H1 (cell line): Measurements from ENCODE around the gene GGA3. TPM values are rescaled to one million over a fixed set of nuclear protein-coding genes. Genes with fewer than 3 reads are reported as not detected.
A peak's percentile ranks its signal among the peaks of the same experiment; 100 is the strongest.

Source experiments
- ASH2L ChIP-seq: fragments of 200-600, 300-600 bp; sonication (generic); IDR thresholded peaks from one replicate; pipeline ENCODE4 v1.7.1; 2017; ENCODE audit warnings: low read length
- BRCA1 ChIP-seq: IDR thresholded peaks from 2 replicates; pipeline ENCODE4 v1.6.1; 2012; ENCODE audit warnings: low read depth, low read length, improper control_type of control experiment
- CHD7 ChIP-seq: fragments of 300-600 bp; sonication (generic); IDR thresholded peaks from 2 replicates; pipeline ENCODE4 v1.7.1; 2012; ENCODE audit warnings: low read length, moderate library complexity, mild to moderate bottlenecking, inconsistent platforms; ENCODE audit not compliant: insufficient replicate concordance
- CREB1 ChIP-seq: IDR thresholded peaks from 2 replicates; pipeline ENCODE4 v1.6.1; 2012; ENCODE audit warnings: inconsistent platforms
- EGR1 ChIP-seq: IDR thresholded peaks from 2 replicates; pipeline ENCODE4 v1.6.1; 2011; ENCODE audit warnings: low read depth, low read length, borderline replicate concordance
- JUN ChIP-seq: IDR thresholded peaks from 2 replicates; pipeline ENCODE4 v1.6.1; 2011; ENCODE audit warnings: low read depth, mild to moderate bottlenecking, improper control_type of control experiment, low read length
- RBBP5 ChIP-seq: IDR thresholded peaks from 2 replicates; pipeline ENCODE4 v1.7.1; 2012; ENCODE audit warnings: low read depth, mild to moderate bottlenecking, inconsistent platforms, low read length, moderate library complexity, borderline replicate concordance
- SIX5 ChIP-seq: IDR thresholded peaks from 2 replicates; pipeline ENCODE4 v1.6.1; 2011; ENCODE audit warnings: mild to moderate bottlenecking, low read depth, low read length
- SP2 ChIP-seq: IDR thresholded peaks from 2 replicates; pipeline ENCODE4 v1.6.1; 2012; ENCODE audit warnings: mild to moderate bottlenecking, low read length, inconsistent platforms
- TBP ChIP-seq: IDR thresholded peaks from 2 replicates; pipeline ENCODE4 v1.6.1; 2011; ENCODE audit warnings: low read depth, low read length, improper control_type of control experiment
- TEAD4 ChIP-seq: IDR thresholded peaks from 2 replicates; pipeline ENCODE4 v1.6.1; 2012; ENCODE audit warnings: low read depth, low read length, inconsistent platforms, mixed read lengths
- ZNF274 ChIP-seq: IDR thresholded peaks from 2 replicates; pipeline ENCODE4 v1.7.0; 2012; ENCODE audit warnings: low read length, borderline replicate concordance; ENCODE audit errors: extremely low read depth
- polyA plus RNA-seq, 7 experiments: library from polyadenylated mRNA; depleted of rRNA in 3 of 7; stranded (reverse) in 5 of 7; unstranded in 2 of 7; fragments of >200 nt in 5 of 7; fragments of 200-250 nt in 2 of 7; gene quantifications; 1 replicate in 5 of 7; 2 replicates in 1 of 7; 4 replicates in 1 of 7; pipeline versions ENCODE4 v1.2.1 to v1.2.3, GENCODE V29; 2011 to 2013; ENCODE audit warnings: missing spikeins in 2 of 7, mixed read lengths in 2 of 7
- total RNA-seq: library from RNA; stranded (reverse); fragmentation: NEBNext Ultra II Directional; extraction: Animal tissue kit (Norgen Biotek cat#: 25700); gene quantifications from 2 replicates; pipeline ENCODE4 v1.2.1, GENCODE V29; 2021

Gene GGA3
- total and polyA plus RNA-seq, 2 of the 8 experiments (the other 6 are each of a cell fraction or from before 2014, with no cell fraction given) = 40.6 to 60.0 TPM

GRCh38 chr17:75271233-75271954 lies 10.0 kb upstream of the GGA3 start (continued):
- no peak for TF ChIP-seq ASH2L
- TF ChIP-seq TBP = no peak
- no peak for TF ChIP-seq CHD7
- TF ChIP-seq ZNF274 = no peak
- TF ChIP-seq JUN = no peak
- TF ChIP-seq RBBP5 = peak; percentile 60; the same call in 1 of the 2 replicates
- no peak for TF ChIP-seq EGR1
- no peak for TF ChIP-seq TEAD4
- no peak for TF ChIP-seq SIX5
- no peak for TF ChIP-seq BRCA1
- TF ChIP-seq SP2 = no peak
- peak; percentile 94 for TF ChIP-seq CREB1
